ENCODE measurements around the gene HIPK1. TPM values are rescaled to one million over a fixed set of nuclear protein-coding genes. Genes with fewer than 3 reads are reported as not detected.
"Not testable (repeated sequence)": the region's sequence is repeated elsewhere in the genome, so short reads cannot be mapped to it uniquely, and the experiment has no call there.

Gene HIPK1
- total and polyA plus RNA-seq, 2 donors = 23.5 to 41.7 TPM

DNA sequence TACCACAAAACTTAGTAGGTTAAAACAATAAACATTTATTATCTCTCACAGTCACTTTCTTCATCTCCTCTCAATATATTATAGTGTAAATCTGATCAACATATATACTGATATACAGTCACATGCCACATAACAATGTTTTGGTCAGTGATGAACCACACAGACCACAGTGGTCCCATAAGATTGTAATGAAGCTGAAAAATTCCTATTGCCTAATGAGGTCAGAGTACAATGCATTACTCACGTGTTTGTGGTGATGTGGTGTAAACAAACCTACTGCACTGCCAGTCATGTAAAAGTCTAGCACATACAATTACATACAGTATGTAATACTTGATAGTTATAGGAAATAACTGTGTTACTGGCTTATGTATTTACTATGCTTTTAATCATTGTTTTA lies 80.3 kb downstream of the HIPK1 start:
- no peaks in the 10 kb centered on the region for H3K36me3 ChIP-seq (ENCODE audit: insufficient read depth)
- no peak overlapping the region for H3K4me3 ChIP-seq (ENCODE audit: low read depth, low read length)
- H3K4me1 ChIP-seq (ENCODE audit: insufficient read depth) = no peaks in the 10 kb centered on the region
- DNase-seq (ENCODE audit: extremely low spot score) = no peak
- 75% methylated on average over 1 of the region's 1 CpG for WGBS
- H3K27ac ChIP-seq (ENCODE audit: low read depth) = no peak overlapping the region

- WGBS = 61% methylated on average over 9 of the region's 9 CpGs
- H3K36me3 ChIP-seq (ENCODE audit: insufficient read depth) = no peaks in the 10 kb centered on the region
- H3K27ac ChIP-seq (ENCODE audit: low read depth) = no peak overlapping the region
- H3K4me3 ChIP-seq (ENCODE audit: low read depth, low read length) = no peak overlapping the region
- H3K4me1 ChIP-seq (ENCODE audit: insufficient read depth) = no peaks in the 10 kb centered on the region
- no peak for DNase-seq (ENCODE audit: extremely low spot score)
Observed at GRCh38 chr1:114010433-114011184, 81.5 kb downstream of the HIPK1 start.

DNA sequence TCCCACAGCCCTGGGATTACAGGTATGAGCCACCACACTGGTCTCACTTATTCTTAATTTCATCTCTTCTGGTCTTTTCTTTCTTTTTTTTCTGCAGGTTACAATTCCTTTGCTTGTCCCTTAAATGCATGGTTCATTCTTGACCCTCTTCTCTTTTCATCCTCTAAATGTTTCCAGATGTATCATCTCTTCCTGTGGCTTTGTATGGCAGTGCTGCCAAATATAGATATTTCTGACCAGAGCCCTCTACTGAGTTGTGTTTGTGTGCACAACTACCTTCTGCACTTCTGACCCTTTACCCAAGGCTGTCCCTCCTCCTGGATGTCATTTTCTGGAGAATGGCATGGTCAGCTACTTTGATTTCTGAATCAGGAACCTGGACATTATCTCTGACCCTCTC lies 82.7 kb downstream of the HIPK1 start:
- H3K4me3 ChIP-seq (ENCODE audit: low read depth, low read length) = no peak overlapping the region
- DNase-seq (ENCODE audit: extremely low spot score) = no peak
- H3K4me1 ChIP-seq (ENCODE audit: insufficient read depth) = no peaks in the 10 kb centered on the region
- no peaks in the 10 kb centered on the region for H3K36me3 ChIP-seq (ENCODE audit: insufficient read depth)
- no peak overlapping the region for H3K27ac ChIP-seq (ENCODE audit: low read depth)

- Histone ChIP-seq H3K27ac (ENCODE audit: low read depth) (no peak overlapping the region), H3K36me3 (ENCODE audit: insufficient read depth) (no peaks in the 10 kb centered on the region), H3K4me1 (ENCODE audit: insufficient read depth) (no peaks in the 10 kb centered on the region), H3K4me3 (ENCODE audit: low read depth, low read length) (no peak overlapping the region)
- 67% methylated on average over 2 of the region's 2 CpGs for WGBS
- DNase-seq (ENCODE audit: extremely low spot score) = no peak
Observed at GRCh38 chr1:114015075-114015474, 86.0 kb downstream of the HIPK1 start.

DNA sequence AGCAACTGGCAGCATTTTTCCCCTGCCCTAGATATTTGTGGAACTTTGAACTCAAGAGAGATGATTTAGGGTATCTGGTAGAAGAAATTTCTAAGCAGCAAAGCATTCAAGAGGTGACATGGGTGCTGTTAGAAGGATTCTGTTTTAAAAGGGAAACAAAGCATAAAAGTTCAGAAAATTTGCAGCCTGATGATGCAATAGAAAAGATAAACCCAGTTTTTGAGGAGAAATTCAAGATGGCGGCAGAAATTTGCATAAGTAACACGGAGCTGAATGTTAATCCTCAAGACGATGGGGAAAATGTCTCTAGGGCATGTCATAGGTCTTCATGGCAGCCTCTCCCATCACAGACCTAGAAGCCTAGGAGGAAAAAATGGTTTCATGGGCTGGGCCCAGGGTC lies 90.6 kb downstream of the HIPK1 start:
- H3K27ac ChIP-seq (ENCODE audit: low read depth); DNase-seq (ENCODE audit: extremely low spot score); H3K4me1 ChIP-seq (ENCODE audit: insufficient read depth); H3K36me3 ChIP-seq (ENCODE audit: insufficient read depth); H3K4me3 ChIP-seq (ENCODE audit: low read depth, low read length): not testable (repeated sequence)
- 92% methylated on average over 3 of the region's 3 CpGs for WGBS

DNA sequence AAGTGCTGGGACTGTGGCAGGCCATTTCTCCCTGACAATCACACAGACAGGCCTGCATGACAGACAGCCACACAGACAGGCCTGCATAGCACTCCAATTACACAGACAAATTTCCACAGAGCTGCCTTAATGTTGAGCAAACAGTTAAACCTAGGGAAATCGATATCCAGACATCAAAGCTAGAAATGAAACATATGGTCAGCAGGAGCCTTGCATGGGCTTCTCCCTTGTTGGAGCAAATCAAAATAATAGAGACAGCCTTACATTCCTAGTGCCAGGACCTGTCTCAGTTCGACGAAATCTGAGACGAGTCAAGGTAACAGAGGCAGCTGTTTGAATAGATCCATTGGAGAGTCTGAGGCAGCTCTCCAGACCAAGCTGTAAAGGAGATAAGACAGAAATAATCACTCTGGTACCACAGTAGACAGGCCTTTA lies 92.6 kb downstream of the HIPK1 start:
- DNase-seq (ENCODE audit: extremely low spot score) = no peak
- Histone ChIP-seq H3K36me3 (ENCODE audit: insufficient read depth) (no peaks in the 10 kb centered on the region), H3K27ac (ENCODE audit: low read depth) (no peak overlapping the region), H3K4me1 (ENCODE audit: insufficient read depth) (no peaks in the 10 kb centered on the region), H3K4me3 (ENCODE audit: low read depth, low read length) (no peak overlapping the region)
- 37% methylated on average over 4 of the region's 4 CpGs for WGBS

- Histone ChIP-seq H3K4me3 (ENCODE audit: low read depth, low read length) (no peak overlapping the region), H3K4me1 (ENCODE audit: insufficient read depth) (no peaks in the 10 kb centered on the region), H3K36me3 (ENCODE audit: insufficient read depth) (no peaks in the 10 kb centered on the region), H3K27ac (ENCODE audit: low read depth) (no peak overlapping the region)
- 97% methylated on average over 2 of the region's 2 CpGs for WGBS
- no peak for DNase-seq (ENCODE audit: extremely low spot score)
Observed at GRCh38 chr1:114022877-114023276, 93.8 kb downstream of the HIPK1 start.

DNA sequence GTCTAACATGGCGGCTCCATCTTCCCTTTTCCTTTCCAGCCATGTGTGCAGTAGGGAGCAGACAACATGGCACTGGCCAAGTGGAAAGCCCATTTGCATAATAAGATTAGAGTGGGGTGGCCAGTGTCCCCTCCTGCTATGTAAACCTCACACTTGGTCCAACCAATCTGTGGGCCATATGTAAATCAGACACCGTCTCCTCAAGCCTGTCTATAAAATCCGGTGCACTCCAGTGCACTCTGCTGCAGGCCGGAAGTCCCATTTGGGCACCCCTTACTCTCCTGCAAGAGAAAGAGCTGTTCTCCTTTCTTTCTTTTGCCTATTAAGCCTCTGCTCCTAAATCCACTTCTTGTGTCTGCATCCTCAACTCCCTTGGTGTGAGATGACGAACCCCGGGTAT lies 94.3 kb downstream of the HIPK1 start:
- no peak overlapping the region for H3K27ac ChIP-seq (ENCODE audit: low read depth)
- WGBS = 83% methylated on average over 6 of the region's 6 CpGs
- no peaks in the 10 kb centered on the region for H3K36me3 ChIP-seq (ENCODE audit: insufficient read depth)
- DNase-seq (ENCODE audit: extremely low spot score) = no peak
- H3K4me1 ChIP-seq (ENCODE audit: insufficient read depth) = no peaks in the 10 kb centered on the region
- no peak overlapping the region for H3K4me3 ChIP-seq (ENCODE audit: low read depth, low read length)

DNA sequence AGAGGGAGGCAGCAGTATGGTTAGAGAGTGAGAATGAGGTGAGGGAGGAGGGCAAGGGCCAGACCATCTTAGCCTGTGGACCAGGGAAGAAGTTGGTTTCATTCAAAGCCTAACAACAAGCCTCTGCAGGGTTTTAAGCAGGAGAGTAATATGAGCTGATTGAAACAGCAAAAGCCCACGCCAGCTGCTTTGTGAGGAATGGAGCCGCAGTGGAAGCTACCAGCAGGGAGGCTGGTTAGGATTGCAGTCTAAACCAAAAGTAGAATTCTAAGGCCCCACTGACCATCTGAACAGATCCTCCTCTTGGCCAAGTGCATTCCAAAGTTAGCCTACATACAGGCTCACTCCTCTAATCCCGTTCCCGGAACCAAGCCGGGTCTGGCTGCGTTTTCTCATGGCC lies 94.9 kb downstream of the HIPK1 start:
- H3K4me3 ChIP-seq (ENCODE audit: low read depth, low read length) = no peak overlapping the region
- DNase-seq (ENCODE audit: extremely low spot score) = no peak
- 44% methylated on average over 6 of the region's 6 CpGs for WGBS

GRCh38 chr1:114025609-114026401 lies 96.7 kb downstream of the HIPK1 start:
- 90% methylated on average over 5 of the region's 5 CpGs for WGBS
- Histone ChIP-seq H3K4me3 (ENCODE audit: low read depth, low read length) (no peak overlapping the region), H3K36me3 (ENCODE audit: insufficient read depth) (no peaks in the 10 kb centered on the region), H3K4me1 (ENCODE audit: insufficient read depth) (no peaks in the 10 kb centered on the region), H3K27ac (ENCODE audit: low read depth) (no peak overlapping the region)
- no peak for DNase-seq (ENCODE audit: extremely low spot score)

More for the DNA sequence above, 94.9 kb downstream of the HIPK1 start:
- Histone ChIP-seq H3K27ac (ENCODE audit: low read depth) (no peak overlapping the region), H3K36me3 (ENCODE audit: insufficient read depth) (no peaks in the 10 kb centered on the region), H3K4me1 (ENCODE audit: insufficient read depth) (no peaks in the 10 kb centered on the region)

DNA sequence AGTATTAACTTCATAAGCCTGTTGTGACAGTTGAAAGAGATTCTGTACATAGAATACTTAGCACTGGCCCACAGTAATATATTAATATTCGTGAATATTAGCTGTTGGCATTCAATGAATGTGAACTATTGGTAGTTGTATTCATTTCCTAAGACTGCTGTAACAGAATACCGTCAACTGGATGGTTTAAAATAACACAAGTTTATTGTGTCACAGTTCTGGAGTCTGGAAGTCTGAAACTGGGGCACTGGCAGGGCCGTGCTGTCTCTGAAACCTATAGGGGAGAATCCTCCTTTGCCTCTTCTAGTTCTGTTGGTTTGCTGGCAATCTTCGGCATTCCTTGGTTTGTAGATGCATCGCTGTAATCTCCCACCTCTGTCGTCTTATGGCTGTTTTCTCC lies 97.7 kb downstream of the HIPK1 start:
- Histone ChIP-seq H3K36me3 (ENCODE audit: insufficient read depth) (no peaks in the 10 kb centered on the region), H3K27ac (ENCODE audit: low read depth) (no peak overlapping the region), H3K4me1 (ENCODE audit: insufficient read depth) (no peaks in the 10 kb centered on the region), H3K4me3 (ENCODE audit: low read depth, low read length) (no peak overlapping the region)
- no peak for DNase-seq (ENCODE audit: extremely low spot score)
- 69% methylated on average over 6 of the region's 6 CpGs for WGBS

Other genes starting within 250 kb of the HIPK1 start
- gene PHTF1, start 169.8 kb upstream of the HIPK1 start, total RNA-seq = 27.2 TPM
- 8.3 TPM for gene PHTF1, start 169.8 kb upstream of the HIPK1 start, polyA plus RNA-seq
- 34.2 TPM for gene RSBN1, start 116.8 kb upstream of the HIPK1 start, total RNA-seq
- 9.6 TPM for gene RSBN1, start 116.8 kb upstream of the HIPK1 start, polyA plus RNA-seq
- gene PTPN22, start 57.6 kb upstream of the HIPK1 start, total RNA-seq = 2.3 TPM
- gene PTPN22, start 57.6 kb upstream of the HIPK1 start, polyA plus RNA-seq = 1.2 TPM
- 0.90 TPM for gene BCL2L15, start 41.7 kb upstream of the HIPK1 start, total RNA-seq
- 0.25 TPM for gene BCL2L15, start 41.7 kb upstream of the HIPK1 start, polyA plus RNA-seq
- gene AP4B1, start 24.5 kb upstream of the HIPK1 start, total RNA-seq = 35.3 TPM
- gene AP4B1, start 24.5 kb upstream of the HIPK1 start, polyA plus RNA-seq = 9.2 TPM
- 5.0 TPM for gene DCLRE1B, start 24.0 kb upstream of the HIPK1 start, total RNA-seq
- 5.1 TPM for gene DCLRE1B, start 24.0 kb upstream of the HIPK1 start, polyA plus RNA-seq
- 206 TPM for gene OLFML3, start 50.1 kb downstream of the HIPK1 start, total RNA-seq
- 144 TPM for gene OLFML3, start 50.1 kb downstream of the HIPK1 start, polyA plus RNA-seq
- gene SYT6, start 224.5 kb downstream of the HIPK1 start, total RNA-seq = 0.37 TPM
- 0.14 TPM for gene SYT6, start 224.5 kb downstream of the HIPK1 start, polyA plus RNA-seq

Measured in urinary bladder (tissue), 4 donors.